ENCODE results near the gene RFX7. TPM values are rescaled to one million over a fixed set of nuclear protein-coding genes. Genes with fewer than 3 reads are reported as not detected.

RFX7 gene
- polyA plus RNA-seq, 2 of the 4 experiments (the other 2 are of a cell fraction): 11.7 to 14.9 TPM

- Histone ChIP-seq H3K27ac (no peak overlapping the region), H3K4me3 (no peak overlapping the region), H3K4me2 (0 out of 3 replicates have a peak overlapping the region, but pooled peaks have one; percentile 6), H3K9me3 (no peaks in the 10 kb centered on the region), H3K4me1 (peaks cover 5% of the 10 kb centered on the region; the same call in 1 of the 3 replicates)
- FAIRE-seq (no peak), DNase-seq (ENCODE audit: low read depth in 1 of 2, low spot score in 1 of 2) (peak in 1 of 2 experiments; percentile 17), ATAC-seq (peak; percentile 56 to 64; a peak in 4 of 6 replicates)
- ChIA-PET CTCF (no interaction called here), POLR2A (no interaction called here)
- WGBS (ENCODE audit: missing lambda C conversion rate): 73% methylated on average over 1 of the region's 1 CpG
- TF ChIP-seq HOXB13 (CRISPR knock-in tag; IDR thresholded peaks at IDR 0.05; ENCODE audit: low read depth) (no peak), E2F6 (IDR thresholded peaks at IDR 0.05; ENCODE audit: borderline replicate concordance, low read depth) (no peak), ZFP36 (IDR thresholded peaks at IDR 0.05; ENCODE audit: borderline replicate concordance, partially characterized antibody) (no peak), HEYL (CRISPR knock-in tag; IDR thresholded peaks at IDR 0.05) (no peak), HES2 (IDR thresholded peaks at IDR 0.05) (no peak), KDM5A (IDR thresholded peaks at IDR 0.05) (no peak), CHD4 (IDR thresholded peaks at IDR 0.05; ENCODE audit: borderline replicate concordance) (no peak), ZNF302 (CRISPR knock-in tag; IDR thresholded peaks at IDR 0.05) (no peak), CTCF (IDR thresholded peaks at IDR 0.05) (no peak), HMGXB4 (CRISPR knock-in tag; IDR thresholded peaks at IDR 0.05; ENCODE audit: borderline replicate concordance) (no peak), FOSL2 (IDR thresholded peaks at IDR 0.05) (no peak), FOSL2 (CRISPR knock-in tag; IDR thresholded peaks at IDR 0.05) (no peak), USF2 (IDR thresholded peaks at IDR 0.05) (no peak), RAD21 (conservative IDR thresholded peaks at IDR 0.05 in 1 of 2, IDR thresholded peaks at IDR 0.05 in 1 of 2) (no peak)
These were observed 27.9 kb downstream of the RFX7 start for GRCh38 chr15:56215769-56216168.

- ATAC-seq (no peak), FAIRE-seq (no peak), DNase-seq (ENCODE audit: low read depth in 1 of 2, low spot score in 1 of 2) (no peak)
- POLR2A ChIA-PET: no interaction called here
- no peaks in the 10 kb centered on the region for H3K9me3 ChIP-seq
- CTCF ChIA-PET: interaction anchor here (1.2 kb wide), 1 partner anchor 14 kb away, joined by 4 read pairs; no protein-coding TSS in a partner anchor
- TF ChIP-seq FOXS1 (CRISPR knock-in tag; IDR thresholded peaks at IDR 0.05) (no peak), CHD2 (IDR thresholded peaks at IDR 0.05; ENCODE audit: low read length, partially characterized antibody) (no peak), ELK1 (IDR thresholded peaks at IDR 0.05; ENCODE audit: low read depth, low read length) (no peak), CBX8 (IDR thresholded peaks at IDR 0.05) (no peak), JUNB (IDR thresholded peaks at IDR 0.05) (no peak), HEYL (CRISPR knock-in tag; IDR thresholded peaks at IDR 0.05) (no peak), RNF2 (IDR thresholded peaks at IDR 0.05; ENCODE audit: borderline replicate concordance, low read depth) (no peak)
- 92% methylated on average over 4 of the region's 4 CpGs for WGBS (ENCODE audit: missing lambda C conversion rate)
- H3K4me3 ChIP-seq: no peak overlapping the region
- no peak overlapping the region for H3K27ac ChIP-seq
- H3K4me2 ChIP-seq: no peak overlapping the region
- peaks cover 16% of the 10 kb centered on the region; the same call in 2 of the 3 replicates for H3K4me1 ChIP-seq
These were observed 31.6 kb downstream of the RFX7 start for GRCh38 chr15:56211960-56212550.

All from A549 (cell line).